Activated naive CD4-positive, alpha-beta T cell (primary cell): ENCODE results near the gene EIF1AD.
A peak's percentile ranks its signal among the peaks of the same experiment; 100 is the strongest.

Source experiments
- DNase-seq, 4 experiments: peaks; one replicate each; lab custom pipeline; 2025; lab: John Stamatoyannopoulos, UW

Gene EIF1AD

DNA sequence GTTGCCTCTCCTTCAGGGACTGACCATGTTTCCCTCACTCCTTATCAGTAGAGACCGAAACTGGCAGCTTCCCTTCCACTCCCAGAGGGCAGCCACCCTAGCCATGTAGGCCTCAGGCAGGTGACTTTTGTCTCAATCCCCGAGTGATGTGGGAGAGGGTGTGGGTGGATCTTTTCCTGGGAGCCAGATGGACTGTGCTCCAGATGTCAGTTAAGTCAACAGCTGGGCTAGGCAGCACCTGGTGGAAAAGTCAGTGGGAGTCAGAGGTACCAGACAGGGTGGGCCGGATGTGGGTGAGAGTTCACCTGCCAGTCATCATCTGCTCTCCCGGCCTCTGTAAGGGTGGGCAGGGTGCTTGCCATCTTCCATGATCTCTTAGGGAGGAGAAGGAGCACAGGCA, 2.2 kb upstream of the EIF1AD start:
- no peak for DNase-seq

DNA sequence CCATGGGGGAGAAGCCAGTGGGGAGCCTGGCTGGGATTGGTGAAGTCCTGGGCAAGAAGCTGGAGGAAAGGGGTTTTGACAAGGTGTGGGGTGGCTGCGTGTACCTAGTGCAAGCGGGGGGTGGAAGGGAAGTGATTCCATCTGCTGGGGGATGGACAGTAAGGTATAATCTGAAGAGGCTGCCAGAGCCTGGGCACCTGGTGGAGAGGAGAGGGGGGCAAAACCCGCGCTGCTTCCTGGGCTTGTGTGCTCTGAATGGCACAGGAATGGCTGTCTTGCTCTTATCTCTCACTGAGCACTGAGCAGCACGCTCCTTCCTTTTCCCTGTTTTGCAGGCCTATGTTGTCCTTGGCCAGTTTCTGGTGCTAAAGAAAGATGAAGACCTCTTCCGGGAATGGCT, 1.3 kb upstream of the EIF1AD start:
- no peak for DNase-seq

GRCh38 chr11:66002648-66003225, 780 bp upstream of the EIF1AD start:
- peak in 2 of 4 experiments; percentile 65 to 81 for DNase-seq

- DNase-seq, result no peak
These were observed 4.7 kb downstream of the EIF1AD start for GRCh38 chr11:65997286-65997685.

DNA sequence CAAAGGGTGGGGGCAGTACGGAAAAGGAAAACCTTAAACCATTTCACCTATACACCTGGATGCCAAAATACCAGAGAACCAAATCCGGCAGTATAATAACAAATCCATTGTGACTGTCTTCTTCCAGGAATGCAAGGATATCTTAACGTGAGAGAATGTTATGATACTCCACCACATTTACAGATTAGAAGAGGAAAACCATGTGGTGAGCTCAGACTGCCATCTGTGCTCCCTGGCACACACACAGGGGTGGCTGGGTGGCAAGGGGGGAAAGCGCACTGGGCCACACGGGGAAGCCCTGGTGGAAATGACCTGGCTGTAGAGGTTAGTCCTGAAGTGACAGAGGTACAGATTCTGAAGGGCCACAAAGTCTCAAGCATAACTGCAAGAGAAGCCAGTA, 9.9 kb downstream of the EIF1AD start:
- DNase-seq, result no peak

DNA sequence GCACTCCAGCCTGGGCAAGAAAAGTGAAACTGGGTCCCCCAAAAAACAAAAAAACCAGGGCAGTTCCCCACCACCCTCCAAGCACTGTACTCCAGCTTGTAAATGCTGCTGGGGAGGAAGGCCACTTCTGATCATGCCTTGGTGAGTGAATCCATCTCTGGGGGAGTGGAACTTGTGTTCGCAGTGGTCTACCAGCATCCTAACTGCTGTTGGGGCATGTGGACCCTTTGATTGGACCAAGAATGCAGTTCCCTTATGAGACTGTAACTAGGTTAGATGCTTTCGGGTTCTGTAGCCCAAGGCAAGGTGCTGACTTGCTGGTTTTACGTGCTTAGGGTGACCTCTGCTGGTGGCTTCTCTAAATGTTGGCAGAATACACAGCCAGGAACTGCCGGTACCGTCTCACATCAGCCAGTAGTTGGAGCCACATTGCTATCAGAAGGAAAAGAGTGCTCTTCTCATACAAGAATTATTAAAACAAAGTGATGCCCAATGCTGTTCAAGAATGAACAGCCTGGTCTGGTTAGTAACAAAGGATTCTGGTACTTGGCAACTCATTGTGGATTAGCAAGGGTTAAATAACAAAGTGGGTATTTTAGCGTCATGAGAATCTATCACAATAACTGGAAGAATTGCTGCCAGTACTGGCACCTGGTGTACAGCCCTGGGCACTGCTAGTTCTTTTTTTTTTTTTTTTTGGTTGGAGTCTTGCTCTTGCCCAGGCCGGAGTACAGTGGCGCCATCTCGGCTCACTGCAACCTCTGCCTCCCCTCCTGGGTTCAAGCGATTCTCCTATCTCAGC, 13.0 kb downstream of the EIF1AD start:
- peak; percentile 59 to 75 (median 66) for DNase-seq

GRCh38 chr11:65987336-65987735, 14.6 kb downstream of the EIF1AD start:
- no peak for DNase-seq

GRCh38 chr11:65983589-65983987, 18.4 kb downstream of the EIF1AD start:
- no peak for DNase-seq

DNA sequence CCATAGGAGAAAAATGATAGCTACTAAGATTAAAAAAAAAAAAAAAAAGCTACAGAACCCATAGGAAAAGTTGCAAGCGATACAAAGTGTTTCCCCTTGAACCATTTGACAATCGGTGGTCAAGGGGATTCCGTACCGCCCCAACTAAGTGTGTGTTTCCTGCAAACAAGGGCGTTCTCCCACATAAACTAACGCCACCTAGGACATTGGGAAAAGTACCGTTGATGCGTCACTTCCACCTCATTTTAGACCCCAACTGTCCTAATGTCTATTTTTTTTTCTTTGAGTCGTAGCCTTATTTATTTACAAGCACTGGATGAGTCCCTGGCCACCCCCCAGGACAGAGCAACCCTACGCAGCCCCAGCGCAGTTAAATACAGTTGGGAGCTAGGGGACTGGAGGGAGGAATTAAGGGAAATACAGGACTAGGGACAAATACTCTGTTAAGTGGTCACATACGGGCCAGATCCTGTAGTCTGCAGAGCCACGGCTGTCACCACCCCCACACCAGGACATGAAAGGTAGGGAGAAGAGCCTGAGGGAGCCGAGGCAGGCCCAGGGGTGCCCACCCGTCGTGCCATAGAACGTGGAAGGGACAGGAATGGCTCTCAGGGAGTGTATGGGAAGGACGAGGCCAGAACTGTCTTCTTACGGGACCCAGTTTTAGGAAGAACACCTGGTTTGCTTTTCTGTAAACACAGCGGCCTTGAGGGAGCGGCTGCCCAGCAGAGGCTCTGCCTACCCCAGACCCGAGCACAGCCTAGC, 19.0 kb downstream of the EIF1AD start:
- no peak for DNase-seq

- DNase-seq, result no peak
These were observed 19.8 kb downstream of the EIF1AD start for GRCh38 chr11:65981972-65982823.

DNA sequence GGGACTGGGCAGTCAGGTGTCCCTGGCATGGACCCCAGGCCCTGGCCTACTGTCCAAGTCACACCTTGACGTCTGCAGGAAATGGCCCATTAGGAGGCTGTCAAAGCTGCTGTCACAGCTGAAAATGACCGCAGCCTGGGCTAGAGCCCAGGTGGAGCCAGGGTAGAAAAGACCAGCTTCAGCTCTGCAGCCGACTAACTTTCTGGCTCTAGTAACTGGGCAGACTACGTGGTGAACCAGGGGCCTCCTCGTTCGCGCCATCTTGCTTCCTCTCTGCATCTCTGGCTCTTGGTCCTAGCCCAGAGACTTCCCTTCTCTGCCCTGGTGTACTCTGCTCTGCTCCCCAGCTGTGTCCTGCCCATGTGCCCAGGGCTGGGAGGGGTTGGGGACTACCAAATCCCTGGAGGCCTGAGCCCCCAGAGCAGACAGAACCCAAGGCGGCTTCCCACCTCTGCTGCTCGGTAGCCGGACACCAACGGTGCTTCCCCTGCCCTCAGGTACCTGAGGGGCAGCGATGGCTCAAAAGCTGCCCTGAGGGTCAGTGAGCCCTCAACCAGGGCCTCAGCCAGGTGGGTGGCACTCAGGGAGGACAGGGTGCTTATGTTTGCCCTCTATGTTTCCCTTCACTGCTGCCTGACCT, 20.7 kb downstream of the EIF1AD start:
- no peak for DNase-seq

GRCh38 chr11:65979261-65979759, 22.6 kb downstream of the EIF1AD start:
- DNase-seq, result no peak

DNA sequence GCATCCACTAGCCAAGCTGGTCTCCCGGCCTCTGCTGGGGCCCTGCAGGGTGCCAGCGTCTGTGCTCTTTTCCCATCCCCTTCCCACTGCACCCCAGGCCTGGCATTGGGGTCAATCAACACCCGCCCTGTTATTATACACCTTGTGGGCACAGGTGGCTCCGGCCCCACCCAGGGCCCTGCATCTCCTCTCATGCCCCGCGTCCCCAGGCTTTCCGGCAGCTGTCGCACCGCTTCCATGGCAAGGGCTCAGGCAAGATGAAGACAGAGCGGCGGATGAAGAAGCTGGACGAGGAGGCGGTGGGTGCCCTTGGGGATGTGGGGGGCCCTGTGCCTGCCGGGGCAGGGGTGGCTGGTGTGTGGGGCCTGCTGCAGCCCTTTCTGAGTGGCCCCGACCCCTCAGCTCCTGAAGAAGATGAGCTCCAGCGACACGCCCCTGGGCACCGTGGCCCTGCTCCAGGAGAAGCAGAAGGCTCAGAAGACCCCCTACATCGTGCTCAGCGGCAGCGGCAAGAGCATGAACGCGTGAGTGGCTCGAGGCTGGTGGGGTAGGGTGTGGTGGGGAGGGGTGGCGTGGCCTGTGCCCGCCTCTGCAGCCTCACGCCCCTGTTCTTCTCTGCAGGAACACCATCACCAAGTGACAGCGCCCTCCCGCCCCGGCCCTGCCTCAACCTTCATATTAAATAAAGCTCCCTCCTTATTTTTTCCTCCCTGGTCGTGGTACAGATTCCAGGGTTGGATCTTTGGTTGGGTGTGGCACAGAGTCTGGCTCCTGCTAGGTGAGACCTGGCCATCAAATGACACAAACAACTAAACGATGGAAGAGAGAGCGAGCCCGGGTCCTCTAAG, 23.3 kb downstream of the EIF1AD start:
- DNase-seq, result no peak

- DNase-seq, result no peak
These were observed 24.2 kb downstream of the EIF1AD start for GRCh38 chr11:65977621-65978390.

- DNase-seq, result no peak
These were observed 25.5 kb downstream of the EIF1AD start for GRCh38 chr11:65976216-65977176.

DNA sequence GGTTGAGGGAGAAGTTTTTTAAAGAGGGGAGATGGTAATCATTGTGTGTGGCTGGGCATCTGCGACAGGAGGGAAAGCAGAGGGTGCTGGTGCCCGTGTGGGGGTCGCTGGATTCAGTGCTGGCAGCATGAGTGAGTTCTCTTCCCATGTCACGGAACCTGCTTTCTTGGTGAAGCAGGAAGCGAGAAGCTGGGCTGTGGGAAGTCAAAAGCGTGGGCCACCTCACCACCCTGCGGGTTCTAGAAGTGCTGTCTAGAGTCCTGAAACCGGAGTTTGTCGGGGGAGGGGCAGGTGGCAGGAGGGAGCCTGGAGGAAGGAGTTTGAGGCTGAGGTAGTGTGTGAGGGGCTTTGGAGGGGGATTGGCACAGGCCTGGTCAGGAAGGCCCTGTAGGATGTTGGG, 26.2 kb downstream of the EIF1AD start:
- DNase-seq, result no peak

- DNase-seq, result no peak
These were observed 28.4 kb downstream of the EIF1AD start for GRCh38 chr11:65973439-65974110.

DNA sequence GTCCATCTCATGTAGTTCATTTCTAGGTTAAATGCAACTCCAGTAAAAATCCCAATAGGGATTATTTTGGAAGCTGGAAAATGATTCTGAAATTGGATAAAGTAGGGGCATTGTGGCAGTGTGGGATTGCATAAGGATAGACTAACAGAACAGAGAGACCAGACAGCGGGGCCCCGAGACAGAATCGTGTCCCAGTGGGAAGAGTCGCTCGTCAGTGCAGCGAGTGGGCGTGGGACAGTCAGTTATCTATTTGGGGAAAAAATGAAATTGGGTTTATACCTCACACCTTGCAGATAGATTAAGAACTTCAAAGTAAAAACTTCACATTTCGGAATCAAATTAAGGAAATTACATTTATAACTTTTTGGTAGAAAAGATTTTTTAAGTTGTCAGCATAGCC, 29.8 kb downstream of the EIF1AD start:
- DNase-seq, result no peak
